GM12874 (cell line): ENCODE data around the gene ADAMTS8.

Experiments
- TF ChIP-seq, protein P1 (sequence below): IDR thresholded peaks from 2 replicates; pipeline ENCODE4 v1.5.1; 2011; ENCODE audit warnings: low read depth, mild to moderate bottlenecking, control low read depth, low read length, moderate library complexity; ENCODE audit not compliant: insufficient read depth

ADAMTS8 gene

DNA sequence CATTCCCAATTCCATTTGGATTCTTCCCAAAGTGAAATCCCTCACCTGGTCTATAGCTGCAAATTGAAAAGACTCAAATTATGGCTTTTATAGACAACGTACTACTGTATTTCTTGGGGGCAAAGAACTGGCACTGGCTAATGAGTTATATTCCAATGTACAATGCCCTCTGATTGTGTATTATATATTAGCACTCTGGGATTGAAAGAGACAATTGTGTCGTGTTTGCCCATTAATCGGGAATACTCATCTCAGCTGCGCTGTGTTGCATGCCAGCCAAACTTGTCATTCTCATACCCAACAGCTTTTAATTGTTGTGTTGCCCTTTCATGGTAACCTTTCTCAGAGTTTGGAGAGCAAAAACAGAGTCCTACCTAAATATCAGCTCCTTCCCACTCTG lies 58.7 kb downstream of the ADAMTS8 start:
- TF ChIP-seq, protein P1, sequence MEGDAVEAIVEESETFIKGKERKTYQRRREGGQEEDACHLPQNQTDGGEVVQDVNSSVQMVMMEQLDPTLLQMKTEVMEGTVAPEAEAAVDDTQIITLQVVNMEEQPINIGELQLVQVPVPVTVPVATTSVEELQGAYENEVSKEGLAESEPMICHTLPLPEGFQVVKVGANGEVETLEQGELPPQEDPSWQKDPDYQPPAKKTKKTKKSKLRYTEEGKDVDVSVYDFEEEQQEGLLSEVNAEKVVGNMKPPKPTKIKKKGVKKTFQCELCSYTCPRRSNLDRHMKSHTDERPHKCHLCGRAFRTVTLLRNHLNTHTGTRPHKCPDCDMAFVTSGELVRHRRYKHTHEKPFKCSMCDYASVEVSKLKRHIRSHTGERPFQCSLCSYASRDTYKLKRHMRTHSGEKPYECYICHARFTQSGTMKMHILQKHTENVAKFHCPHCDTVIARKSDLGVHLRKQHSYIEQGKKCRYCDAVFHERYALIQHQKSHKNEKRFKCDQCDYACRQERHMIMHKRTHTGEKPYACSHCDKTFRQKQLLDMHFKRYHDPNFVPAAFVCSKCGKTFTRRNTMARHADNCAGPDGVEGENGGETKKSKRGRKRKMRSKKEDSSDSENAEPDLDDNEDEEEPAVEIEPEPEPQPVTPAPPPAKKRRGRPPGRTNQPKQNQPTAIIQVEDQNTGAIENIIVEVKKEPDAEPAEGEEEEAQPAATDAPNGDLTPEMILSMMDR = no peak

DNA sequence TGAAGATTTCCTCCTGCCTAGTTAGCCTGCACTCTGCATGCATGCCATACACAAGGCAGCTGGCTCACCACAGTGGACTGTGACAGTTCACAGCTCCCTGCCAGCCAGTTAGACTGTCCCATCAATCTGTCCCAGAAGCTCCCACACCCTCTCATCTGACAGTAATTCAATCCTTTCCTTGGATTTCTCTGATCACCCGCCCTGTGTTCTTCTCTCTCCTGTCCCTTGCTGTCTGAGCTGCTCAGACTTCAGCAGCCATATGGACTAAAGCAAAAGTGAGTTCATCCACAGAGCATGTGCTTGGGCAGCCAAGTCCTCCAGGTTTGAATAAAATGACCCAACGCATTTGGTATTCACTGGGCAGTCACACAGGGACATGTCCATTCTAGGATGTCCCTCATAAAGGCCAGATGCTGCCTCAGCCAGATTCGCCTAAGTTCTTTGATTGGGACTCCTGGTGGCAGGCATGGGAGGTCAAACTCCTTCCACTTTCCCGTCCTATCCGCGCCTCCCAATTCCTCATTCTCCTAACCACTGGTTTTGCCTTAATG lies 59.2 kb downstream of the ADAMTS8 start:
- TF ChIP-seq, protein P1 = no peak

DNA sequence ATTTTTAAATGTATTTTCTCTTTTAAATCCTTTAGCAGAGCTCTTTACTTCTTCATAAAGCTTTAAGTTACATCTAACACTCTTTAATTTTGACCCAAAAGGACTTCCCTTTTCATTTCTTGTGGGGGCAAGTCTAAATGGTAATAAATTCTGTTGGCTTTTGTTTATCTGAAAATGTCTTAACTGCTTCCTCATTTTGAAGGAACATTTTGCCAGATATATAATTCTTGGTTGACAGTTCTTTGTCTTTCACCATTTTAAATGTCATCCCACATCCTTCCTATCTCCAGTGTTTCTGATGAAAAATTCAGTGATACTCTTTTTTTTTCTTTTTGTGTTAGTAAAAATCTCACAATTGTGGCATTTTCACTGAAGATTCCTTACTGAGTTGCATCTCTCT lies 69.0 kb downstream of the ADAMTS8 start:
- TF ChIP-seq, protein P1 = no peak

DNA sequence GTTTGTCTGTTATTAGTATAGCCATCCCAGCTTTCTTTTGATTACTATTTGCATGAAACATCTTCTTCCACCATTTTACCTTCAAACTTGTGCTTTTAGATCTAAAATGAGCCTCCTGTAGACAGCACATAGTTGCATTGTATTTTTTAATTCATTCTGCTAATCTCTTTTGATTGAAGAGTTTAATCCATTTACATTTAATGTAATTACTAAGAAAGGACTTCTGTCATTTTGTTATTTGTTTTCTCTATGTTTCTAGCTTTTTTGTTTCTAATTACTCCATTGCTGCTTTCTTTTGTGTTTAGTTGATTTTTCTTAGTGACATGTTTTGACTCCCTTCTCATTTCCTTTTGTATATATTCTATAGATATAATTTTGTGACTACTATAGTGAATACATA lies 70.0 kb downstream of the ADAMTS8 start:
- TF ChIP-seq, protein P1 = no peak
